SU-DHL-6 (cell line): Measurements from ENCODE around the gene FAM43A.

Experiments
- CTCF ChIP-seq: fragments of 200-600 bp; sonication (generic); IDR thresholded peaks from one replicate; pipeline ENCODE4 v1.5.1; 2017; ENCODE audit warnings: antibody characterized with exemption, mild to moderate bottlenecking, low read length, moderate library complexity; ENCODE audit not compliant: insufficient read depth, poor library complexity, severe bottlenecking
- EZH2phosphoT487 ChIP-seq: fragments of 200-600 bp; sonication (generic), shearing (Covaris generic); conservative IDR thresholded peaks from 2 replicates; pipeline ENCODE4 v1.6.1; 2018; ENCODE audit warnings: mild to moderate bottlenecking, antibody characterized with exemption, low read length, moderate library complexity, mixed read lengths

DNA sequence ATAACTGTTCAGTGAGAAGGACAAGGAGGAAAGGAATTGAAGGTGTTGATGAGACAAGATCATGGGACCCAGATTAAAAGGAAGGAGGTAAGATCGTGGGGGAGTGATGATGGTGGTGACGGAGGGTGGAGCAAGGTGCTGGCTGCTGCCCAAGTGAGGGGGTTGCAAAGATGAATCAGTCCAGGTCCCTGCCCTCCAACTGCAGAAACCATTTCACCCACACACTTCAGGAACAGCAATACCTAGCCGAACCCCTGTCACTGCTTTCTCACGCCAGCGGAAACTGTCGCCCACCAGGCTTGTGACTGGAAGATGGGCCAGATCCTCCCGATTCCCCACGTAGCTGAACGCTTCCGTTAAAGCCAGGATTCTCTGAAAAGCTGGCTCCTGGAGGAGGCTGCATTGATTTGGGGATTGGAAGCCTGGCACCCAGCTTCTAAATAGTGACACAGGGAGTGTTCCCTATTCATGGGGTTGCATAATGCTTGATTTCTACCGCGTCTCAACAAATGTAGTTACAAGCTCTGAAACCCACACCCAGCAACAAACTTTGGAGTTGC, 10.5 kb upstream of the FAM43A start:
- TF ChIP-seq CTCF (no peak), EZH2phosphoT487 (no peak)
